HG03354 (cell line): ENCODE measurements around the gene C15orf39.
"Not testable (repeated sequence)": the region's sequence is repeated elsewhere in the genome, so short reads cannot be mapped to it uniquely, and the experiment has no call there.

Experiments used
- ATAC-seq: cut with Tn5 transposase; IDR thresholded peaks from one replicate; pipeline ENCODE4 v1.9.1; 2021; ENCODE audit warnings: mild to moderate bottlenecking; ENCODE audit not compliant: unreplicated experiment, poor library complexity, severe bottlenecking

Gene C15orf39

GRCh38 chr15:75225951-75226732 is 24.5 kb downstream of the C15orf39 start:
- ATAC-seq, result no peak

GRCh38 chr15:75227112-75227511 is 25.4 kb downstream of the C15orf39 start:
- not testable (repeated sequence) for ATAC-seq

GRCh38 chr15:75227663-75228280 is 26.1 kb downstream of the C15orf39 start:
- no peak for ATAC-seq

- no peak for ATAC-seq
Measured at GRCh38 chr15:75228787-75229186, 27.1 kb downstream of the C15orf39 start.

GRCh38 chr15:75229191-75230015 is 27.7 kb downstream of the C15orf39 start:
- no peak for ATAC-seq

GRCh38 chr15:75230016-75230343 is 28.3 kb downstream of the C15orf39 start:
- no peak for ATAC-seq

- no peak for ATAC-seq
Measured at GRCh38 chr15:75230551-75231371, 29.1 kb downstream of the C15orf39 start.

- no peak for ATAC-seq
Measured at GRCh38 chr15:75231836-75232235, 30.2 kb downstream of the C15orf39 start.

- ATAC-seq, result no peak
Measured at GRCh38 chr15:75232252-75232813, 30.7 kb downstream of the C15orf39 start.

- ATAC-seq, result no peak
Measured at GRCh38 chr15:75232826-75233503, 31.3 kb downstream of the C15orf39 start.

GRCh38 chr15:75233504-75234190 is 32.0 kb downstream of the C15orf39 start:
- no peak for ATAC-seq

- no peak for ATAC-seq
Measured at GRCh38 chr15:75234191-75234810, 32.6 kb downstream of the C15orf39 start.

- ATAC-seq, result no peak
Measured at GRCh38 chr15:75235051-75235673, 33.5 kb downstream of the C15orf39 start.

GRCh38 chr15:75235760-75236729 is 34.4 kb downstream of the C15orf39 start:
- no peak for ATAC-seq

GRCh38 chr15:75237316-75237982 is 35.8 kb downstream of the C15orf39 start:
- ATAC-seq, result no peak

GRCh38 chr15:75238150-75238549 is 36.5 kb downstream of the C15orf39 start:
- no peak for ATAC-seq
